Limb (tissue), 2 donors: ENCODE measurements around the gene MNT.
A peak's percentile ranks its signal among the peaks of the same experiment; 100 is the strongest.
"Not testable (repeated sequence)": the region's sequence is repeated elsewhere in the genome, so short reads cannot be mapped to it uniquely, and the experiment has no call there.

Source experiments
- DNase-seq, 2 donors: peaks; one replicate each; pipeline ENCODE4 v3.0.0-alpha.2; 2016; ENCODE audit errors: extremely low spot score in 2 of 2

Gene MNT

GRCh38 chr17:2400877-2401425 is at the start of gene MNT:
TSS of gene MNT (minus strand) at chr17:2401060. CDS start at chr17:2400712, 348 bp downstream.
- peak; percentile 94 to 98 for DNase-seq

GRCh38 chr17:2450016-2450650 is 49.3 kb upstream of the MNT start:
- no peak for DNase-seq

- no peak for DNase-seq
Observed at GRCh38 chr17:2449486-2449885, 48.6 kb upstream of the MNT start.

- not testable (repeated sequence) for DNase-seq
Observed at GRCh38 chr17:2447479-2447878, 46.6 kb upstream of the MNT start.

GRCh38 chr17:2445638-2446037 is 44.8 kb upstream of the MNT start:
- DNase-seq: no peak

GRCh38 chr17:2444382-2444781 is 43.5 kb upstream of the MNT start:
- no peak for DNase-seq

GRCh38 chr17:2442166-2442565 is 41.3 kb upstream of the MNT start:
- no peak for DNase-seq

GRCh38 chr17:2440930-2441329 is 40.1 kb upstream of the MNT start:
- no peak for DNase-seq

GRCh38 chr17:2439997-2440396 is 39.1 kb upstream of the MNT start:
- DNase-seq: not testable (repeated sequence)

GRCh38 chr17:2438823-2439222 is 38.0 kb upstream of the MNT start:
- DNase-seq: no peak

GRCh38 chr17:2436316-2436905 is 35.6 kb upstream of the MNT start:
- DNase-seq: no peak

- peak in 1 of 2 donors; percentile 58 for DNase-seq
Observed at GRCh38 chr17:2435862-2436261, 35.0 kb upstream of the MNT start.

GRCh38 chr17:2435181-2435741 is 34.4 kb upstream of the MNT start:
- DNase-seq: peak in 1 of 2 donors; percentile 80

GRCh38 chr17:2433696-2434095 is 32.8 kb upstream of the MNT start:
- no peak for DNase-seq

- DNase-seq: no peak
Observed at GRCh38 chr17:2427910-2428309, 27.1 kb upstream of the MNT start.

GRCh38 chr17:2427215-2427614 is 26.4 kb upstream of the MNT start:
- no peak for DNase-seq

GRCh38 chr17:2423271-2423670 is 22.4 kb upstream of the MNT start:
- DNase-seq: no peak

GRCh38 chr17:2421315-2422147 is 20.7 kb upstream of the MNT start:
- DNase-seq: no peak

GRCh38 chr17:2420176-2420575 is 19.3 kb upstream of the MNT start:
- DNase-seq: no peak

- no peak for DNase-seq
Observed at GRCh38 chr17:2419486-2419885, 18.6 kb upstream of the MNT start.

GRCh38 chr17:2418572-2418971 is 17.7 kb upstream of the MNT start:
- DNase-seq: no peak
